CD14-positive monocyte (primary cell): ENCODE results near the gene TTC36. TPM values are rescaled to one million over a fixed set of nuclear protein-coding genes. Genes with fewer than 3 reads are reported as not detected.

Source experiments
- DNase-seq, 3 donors: peaks; one replicate each; pipeline ENCODE4 v3.0.0-alpha.2; 2011 to 2022
- H2AFZ ChIP-seq: 2 replicates; pipeline ENCODE4 v1.6.0; 2012; ENCODE audit warnings: mild to moderate bottlenecking, low read depth, low read length, inconsistent platforms; ENCODE audit not compliant: insufficient read depth, poor library complexity, severe bottlenecking
- H3K27ac ChIP-seq, 2 donors: 1 replicate in 1 of 2; 2 replicates in 1 of 2; pipeline ENCODE4 v1.5.1; 2012 to 2013; ENCODE audit warnings: low read length in 2 of 2, control low read depth in 1 of 2, inconsistent platforms in 1 of 2, low read depth in 1 of 2, mild to moderate bottlenecking in 1 of 2
- H3K27me3 ChIP-seq, 2 donors: one replicate each; pipeline versions ENCODE4 v1.6.0 to v1.6.1; 2011 to 2013; ENCODE audit warnings: low read length in 2 of 2; ENCODE audit not compliant: control insufficient read depth in 2 of 2, insufficient read depth in 2 of 2
- H3K36me3 ChIP-seq, 2 donors: replicated peaks in 1 of 2; 1 replicate in 1 of 2; 2 replicates in 1 of 2; pipeline versions ENCODE4 v1.5.1 to v1.6.1; 2012 to 2013; ENCODE audit warnings: low read length in 2 of 2, control low read depth in 1 of 2, inconsistent platforms in 1 of 2, mild to moderate bottlenecking in 1 of 2; ENCODE audit not compliant: insufficient read depth in 2 of 2, control insufficient read depth in 1 of 2
- H3K4me1 ChIP-seq, 2 donors: 1 replicate in 1 of 2; 2 replicates in 1 of 2; pipeline versions ENCODE4 v1.5.1 to v1.6.1; 2012 to 2013; ENCODE audit warnings: low read length in 2 of 2, control low read depth in 1 of 2, inconsistent platforms in 1 of 2, mild to moderate bottlenecking in 1 of 2, moderate library complexity in 1 of 2; ENCODE audit not compliant: insufficient read depth in 2 of 2, control insufficient read depth in 1 of 2
- H3K4me2 ChIP-seq: replicated peaks from 2 replicates; pipeline ENCODE3; 2012; ENCODE audit warnings: low read length, moderate library complexity, mild to moderate bottlenecking; ENCODE audit not compliant: poor library complexity, severe bottlenecking; ENCODE audit errors: extremely low read depth
- H3K4me3 ChIP-seq, 3 experiments: fragments of 200-600 bp in 1 of 3; sonication (generic) in 1 of 3; replicated peaks in 1 of 3; 1 replicate in 2 of 3; 2 replicates in 1 of 3; pipeline ENCODE4 v1.5.1; 2011 to 2013; ENCODE audit warnings: low read length in 3 of 3, mild to moderate bottlenecking in 3 of 3, control low read depth in 2 of 3, low read depth in 2 of 3, inconsistent platforms in 1 of 3, moderate library complexity in 1 of 3
- H3K79me2 ChIP-seq: 2 replicates; pipeline ENCODE4 v1.6.0; 2012; ENCODE audit warnings: mild to moderate bottlenecking, control low read depth, inconsistent platforms, low read length, moderate library complexity; ENCODE audit not compliant: insufficient read depth
- H3K9ac ChIP-seq: 2 replicates; pipeline ENCODE4 v1.6.0; 2017; ENCODE audit warnings: low read length, mild to moderate bottlenecking; ENCODE audit not compliant: insufficient read depth, poor library complexity, severe bottlenecking
- H3K9me3 ChIP-seq, 2 donors: replicated peaks in 1 of 2; 1 replicate in 1 of 2; 2 replicates in 1 of 2; pipeline versions ENCODE4 v1.5.1 to v1.6.1; 2012 to 2013; ENCODE audit warnings: low read length in 2 of 2, control low read depth in 1 of 2; ENCODE audit not compliant: control insufficient read depth in 1 of 2, insufficient read depth in 1 of 2
- H4K20me1 ChIP-seq: 2 replicates; pipeline ENCODE4 v1.6.0; 2012; ENCODE audit warnings: mild to moderate bottlenecking, low read length, control low read depth, moderate library complexity; ENCODE audit not compliant: insufficient read depth
- H3K27ac Mint-ChIP-seq, 7 donors: one replicate each; pipeline ENCODE4 v1.8.0; 2020; ENCODE audit warnings: mild to moderate bottlenecking in 7 of 7, mixed read lengths in 7 of 7, moderate library complexity in 6 of 7, inconsistent platforms in 2 of 7
- H3K27me3 Mint-ChIP-seq, 3 donors: one replicate each; pipeline ENCODE4 v1.8.0; 2021 to 2022; ENCODE audit warnings: low read depth in 3 of 3, mild to moderate bottlenecking in 3 of 3, mixed read lengths in 3 of 3, moderate library complexity in 3 of 3, inconsistent platforms in 1 of 3
- H3K36me3 Mint-ChIP-seq, 2 donors: one replicate each; pipeline ENCODE4 v1.8.0; 2020; ENCODE audit warnings: mixed read lengths in 2 of 2, inconsistent platforms in 1 of 2, mild to moderate bottlenecking in 1 of 2
- H3K4me1 Mint-ChIP-seq: one replicate; pipeline ENCODE4 v1.8.0; 2020; ENCODE audit warnings: mild to moderate bottlenecking, mixed read lengths
- H3K4me3 Mint-ChIP-seq, 2 donors: one replicate each; pipeline ENCODE4 v1.8.0; 2020; ENCODE audit warnings: mild to moderate bottlenecking in 2 of 2, mixed read lengths in 2 of 2, moderate library complexity in 1 of 2
- H3K9me3 Mint-ChIP-seq, 7 donors: one replicate each; pipeline ENCODE4 v1.8.0; 2020 to 2022; ENCODE audit warnings: mixed read lengths in 7 of 7, mild to moderate bottlenecking in 6 of 7, moderate library complexity in 6 of 7, inconsistent platforms in 2 of 7
- CTCF ChIP-seq: fragments of 200-600 bp; IDR thresholded peaks from one replicate; pipeline ENCODE4 v1.8.0; 2022; ENCODE audit warnings: antibody characterized with exemption, mild to moderate bottlenecking
- WGBS: methylation state at CpG from one replicate; pipeline ENCODE4 v1.1.5; 2013; ENCODE audit warnings: missing lambda C conversion rate; ENCODE audit not compliant: insufficient coverage; 5-methylcytosine and 5-hydroxymethylcytosine counted together
- intact Hi-C, 2 donors: fragments of 100-400 bp; cut with micrococcal nuclease; formaldehyde crosslinking; loops; one replicate each; pipeline versions ENCODE4 v1.15.0 to v1.15.1; 2023
- polyA plus RNA-seq, 3 donors: library from polyadenylated mRNA; depleted of rRNA in 1 of 3; unstranded in 2 of 3; stranded (reverse) in 1 of 3; fragments of 300-500 nt in 2 of 3; fragments of >200 nt in 1 of 3; fragmentation: Illumina TruSeq in 2 of 3; gene quantifications; 1 replicate in 2 of 3; 2 replicates in 1 of 3; pipeline ENCODE4 v1.2.3, GENCODE V29; 2012 to 2021

The TTC36 gene
- polyA plus RNA-seq, 3 donors = not detected

GRCh38 chr11:118531597-118532084, 4.4 kb downstream of the TTC36 start:
- DNase-seq = no peak

GRCh38 chr11:118532091-118532490, 4.8 kb downstream of the TTC36 start:
- intact Hi-C loops = no loop called here
- Histone ChIP-seq H3K36me3 (no peaks in the 10 kb centered on the region), H3K4me3 (no peak overlapping the region), H3K79me2 (no peaks in the 10 kb centered on the region), H4K20me1 (no peaks in the 10 kb centered on the region), H3K27ac (no peak overlapping the region), H3K27me3 (peaks cover 8 to 22% of the 10 kb centered on the region in 2 donors), H3K4me1 (peaks cover 10 to 19% of the 10 kb centered on the region in 2 donors), H3K9ac (no peak overlapping the region), H3K9me3 (no peaks in the 10 kb centered on the region), H3K4me2 (no peak overlapping the region), H2AFZ (no peak overlapping the region)
- no peak for DNase-seq
- Mint-ChIP-seq H3K9me3 (peaks cover 0 to 4% (median 0%) of the 10 kb centered on the region in 7 donors), H3K36me3 (peaks cover 3 to 7% of the 10 kb centered on the region in 2 donors), H3K4me3 (no peak overlapping the region), H3K27ac (no peak overlapping the region), H3K4me1 (peaks cover 18% of the 10 kb centered on the region), H3K27me3 (peaks cover 23 to 34% (median 30%) of the 10 kb centered on the region in 3 donors)
- 96% methylated on average over 8 of the region's 10 CpGs for WGBS
- no peak for TF ChIP-seq CTCF

More at GRCh38 chr11:118531597-118532084, 4.4 kb downstream of the TTC36 start:
- Histone ChIP-seq H3K9ac (no peak overlapping the region), H3K36me3 (no peaks in the 10 kb centered on the region), H3K27me3 (peaks cover 8 to 22% of the 10 kb centered on the region in 2 donors), H3K4me3 (peak overlapping the region in 1 of 3 experiments; percentile 75), H3K4me1 (peaks cover 10 to 19% of the 10 kb centered on the region in 2 donors), H3K9me3 (no peaks in the 10 kb centered on the region), H3K79me2 (no peaks in the 10 kb centered on the region), H4K20me1 (no peaks in the 10 kb centered on the region), H2AFZ (peak overlapping the region; percentile 88), H3K27ac (no peak overlapping the region), H3K4me2 (peak overlapping the region; percentile 92)
- peaks cover 3 to 7% of the 10 kb centered on the region in 2 donors for H3K36me3 Mint-ChIP-seq
- peak overlapping the region; percentile 77 to 92 for H3K4me3 Mint-ChIP-seq
- intact Hi-C loops = no loop called here
- H3K9me3 Mint-ChIP-seq = peaks cover 0 to 4% (median 0%) of the 10 kb centered on the region in 7 donors
- 13% methylated on average over 12 of the region's 12 CpGs for WGBS
- no peak for TF ChIP-seq CTCF
- H3K27me3 Mint-ChIP-seq = peaks cover 23 to 34% (median 30%) of the 10 kb centered on the region in 3 donors
- peaks cover 19% of the 10 kb centered on the region for H3K4me1 Mint-ChIP-seq
- peak overlapping the region in 1 of 7 donors; percentile 54 for H3K27ac Mint-ChIP-seq
